ENCODE results near the gene RNU11.
"Not testable (repeated sequence)": the region's sequence is repeated elsewhere in the genome, so short reads cannot be mapped to it uniquely, and the experiment has no call there.

RNU11 gene

DNA sequence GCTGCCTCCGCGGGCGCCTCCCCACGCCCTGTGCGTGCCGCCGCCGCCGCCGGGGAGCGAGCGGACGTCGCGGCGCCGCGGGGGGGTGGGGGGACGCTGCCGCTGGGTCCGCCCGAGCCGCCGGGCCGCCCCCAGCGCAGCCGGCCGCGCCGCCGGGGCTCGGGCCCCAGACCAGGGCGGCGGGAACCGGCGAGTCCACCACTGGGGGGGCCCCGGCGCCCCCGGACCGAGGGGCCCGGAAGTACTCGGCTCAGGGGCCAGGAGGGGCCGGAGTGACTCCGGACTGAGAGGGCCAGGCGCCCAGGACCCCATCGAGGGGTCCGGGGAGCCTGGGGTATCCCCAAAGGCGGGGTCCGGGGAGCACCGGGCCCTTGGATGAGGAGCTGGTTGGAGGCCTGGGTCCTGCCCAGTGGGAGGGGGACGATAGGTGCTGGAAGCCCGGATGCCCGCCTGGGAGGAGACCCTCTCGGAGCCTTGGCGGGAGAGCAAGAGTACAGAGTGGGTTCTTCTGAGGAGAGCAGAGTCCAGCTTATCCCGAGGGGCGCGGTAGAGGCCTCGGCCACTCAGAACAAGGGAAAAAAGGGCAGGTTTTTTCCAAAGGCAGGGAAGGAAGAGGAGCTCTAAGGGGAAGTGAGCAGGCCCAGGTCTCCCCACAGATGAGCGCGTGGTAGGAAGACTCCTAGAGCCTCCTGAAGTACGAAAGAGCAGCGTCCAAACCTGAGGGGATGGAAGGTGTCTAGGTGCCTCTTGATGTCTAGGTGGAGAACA, 20.7 kb downstream of the RNU11 start:
- Histone ChIP-seq H3K27me3 (ENCODE audit: control insufficient read depth in 1 of 2, insufficient read depth in 1 of 2, low read length in 2 of 2) (no peaks in the 10 kb centered on the region), H3K18ac (ENCODE audit: low read depth in 1 of 2, low read length in 2 of 2) (peak overlapping the region; percentile 79 to 81), H2BK120ac (ENCODE audit: low read depth, low read length) (peak overlapping the region; percentile 22), H2BK12ac (ENCODE audit: low read length in 2 of 2) (no peak overlapping the region), H3K4ac (ENCODE audit: low read depth in 1 of 2, low read length in 2 of 2) (peak overlapping the region; percentile 37 to 71), H3K14ac (ENCODE audit: low read length in 2 of 2) (no peak overlapping the region), H3K9ac (ENCODE audit: low read length) (peak overlapping the region; percentile 99), H3K36me3 (ENCODE audit: control insufficient read depth in 1 of 2, insufficient read depth in 2 of 2, low read depth in 1 of 2, low read length in 2 of 2) (no peaks in the 10 kb centered on the region), H2BK15ac (ENCODE audit: low read depth, poor library complexity, severe bottlenecking) (peak overlapping the region; percentile 66), H2AK5ac (ENCODE audit: low read length, severe bottlenecking) (no peak overlapping the region), H3K4me2 (ENCODE audit: low read length, poor library complexity, severe bottlenecking) (peak overlapping the region; percentile 54), H3K79me1 (replicated peaks; ENCODE audit: low read length, poor library complexity, severe bottlenecking) (peaks cover 6% of the 10 kb centered on the region), H3K4me1 (ENCODE audit: control insufficient read depth, insufficient read depth, low read depth, low read length) (peaks cover 6% of the 10 kb centered on the region), H3K4me3 (ENCODE audit: insufficient read depth in 1 of 2, low read depth in 1 of 2, low read length in 2 of 2) (peak overlapping the region; percentile 65 to 94), H3K27ac (ENCODE audit: low read length, poor library complexity, severe bottlenecking) (peak overlapping the region; percentile 82), H2AFZ (ENCODE audit: low read depth, low read length) (no peak overlapping the region), H3K23ac (ENCODE audit: low read length in 2 of 2) (no peak overlapping the region), H2BK5ac (ENCODE audit: low read depth, low read length, poor library complexity, severe bottlenecking) (peak overlapping the region; percentile 77), H3K9me3 (ENCODE audit: control insufficient read depth, low read length) (no peaks in the 10 kb centered on the region), H4K91ac (ENCODE audit: low read length) (no peak overlapping the region), H4K8ac (ENCODE audit: low read length) (no peak overlapping the region)
- peak; percentile 67 for DNase-seq
- WGBS: 2% methylated on average over 40 of the region's 63 CpGs

DNA sequence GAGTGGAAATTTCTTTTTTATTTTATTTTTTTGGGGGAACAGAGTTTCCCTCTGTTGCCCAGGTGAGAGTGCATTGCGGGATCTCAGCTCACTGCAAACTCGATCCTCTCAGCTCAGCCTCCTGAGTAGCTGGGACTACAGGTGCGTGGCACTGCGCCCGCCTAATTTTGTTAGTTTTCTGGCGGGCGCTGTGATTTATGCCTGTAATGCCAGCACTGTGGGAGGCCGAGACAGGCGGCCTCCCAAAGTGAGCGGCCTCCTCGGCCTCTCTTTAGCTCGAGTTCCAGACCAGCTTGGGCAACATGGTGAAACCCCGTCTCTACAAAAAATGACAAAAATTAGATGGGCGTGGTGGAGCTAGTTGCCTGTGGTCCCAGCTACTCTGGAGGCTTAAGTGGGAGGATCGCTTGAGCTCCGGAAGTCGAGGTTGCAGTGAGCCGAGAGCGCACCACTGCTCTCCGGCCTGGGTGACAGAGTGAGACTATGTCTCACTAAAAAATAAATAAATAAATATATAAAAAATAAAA, 22.9 kb downstream of the RNU11 start:
- no peak overlapping the region for H3K18ac ChIP-seq (ENCODE audit: low read depth in 1 of 2, low read length in 2 of 2)
- no peak overlapping the region for H3K23ac ChIP-seq (ENCODE audit: low read length in 2 of 2)
- peaks cover 8% of the 10 kb centered on the region for H3K79me1 ChIP-seq (replicated peaks; ENCODE audit: low read length, poor library complexity, severe bottlenecking)
- no peak overlapping the region for H2AFZ ChIP-seq (ENCODE audit: low read depth, low read length)
- no peak overlapping the region for H4K91ac ChIP-seq (ENCODE audit: low read length)
- no peak overlapping the region for H3K9ac ChIP-seq (ENCODE audit: low read length)
- H3K4me3 ChIP-seq (ENCODE audit: insufficient read depth in 1 of 2, low read depth in 1 of 2, low read length in 2 of 2): no peak overlapping the region
- no peaks in the 10 kb centered on the region for H3K9me3 ChIP-seq (ENCODE audit: control insufficient read depth, low read length)
- DNase-seq: no peak
- H2AK5ac ChIP-seq (ENCODE audit: low read length, severe bottlenecking): no peak overlapping the region
- H2BK12ac ChIP-seq (ENCODE audit: low read length in 2 of 2): peak overlapping the region in 1 of 2 experiments; percentile 6
- H2BK120ac ChIP-seq (ENCODE audit: low read depth, low read length): no peak overlapping the region
- H3K4ac ChIP-seq (ENCODE audit: low read depth in 1 of 2, low read length in 2 of 2): no peak overlapping the region
- H2BK5ac ChIP-seq (ENCODE audit: low read depth, low read length, poor library complexity, severe bottlenecking): no peak overlapping the region
- no peaks in the 10 kb centered on the region for H3K27me3 ChIP-seq (ENCODE audit: control insufficient read depth in 1 of 2, insufficient read depth in 1 of 2, low read length in 2 of 2)
- no peak overlapping the region for H3K27ac ChIP-seq (ENCODE audit: low read length, poor library complexity, severe bottlenecking)
- no peak overlapping the region for H2BK15ac ChIP-seq (ENCODE audit: low read depth, poor library complexity, severe bottlenecking)
- no peak overlapping the region for H4K8ac ChIP-seq (ENCODE audit: low read length)
- 98% methylated on average over 16 of the region's 20 CpGs for WGBS
- no peak overlapping the region for H3K4me2 ChIP-seq (ENCODE audit: low read length, poor library complexity, severe bottlenecking)
- H3K36me3 ChIP-seq (ENCODE audit: control insufficient read depth in 1 of 2, insufficient read depth in 2 of 2, low read depth in 1 of 2, low read length in 2 of 2): no peaks in the 10 kb centered on the region
- H3K4me1 ChIP-seq (ENCODE audit: control insufficient read depth, insufficient read depth, low read depth, low read length): peaks cover 8% of the 10 kb centered on the region
- H3K14ac ChIP-seq (ENCODE audit: low read length in 2 of 2): no peak overlapping the region

DNA sequence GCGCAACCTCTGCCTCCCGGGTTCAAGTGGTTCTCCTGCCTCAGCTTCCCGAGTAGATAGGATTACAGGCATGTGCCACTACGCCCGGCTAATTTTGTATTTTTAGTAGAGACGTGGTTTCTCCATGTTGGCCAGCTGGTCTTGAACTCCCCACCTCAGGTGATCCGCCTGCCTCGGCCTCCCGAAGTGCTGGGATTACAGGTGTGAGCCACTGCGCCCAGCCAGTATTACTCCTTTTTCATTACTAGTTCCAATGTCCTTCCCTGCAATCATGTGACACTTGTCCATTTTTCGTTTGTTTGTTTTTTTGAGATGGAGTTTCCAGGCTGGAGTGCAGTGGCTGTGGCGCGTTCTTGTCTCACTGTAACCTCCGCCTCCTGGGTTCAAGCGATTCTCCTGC, 24.6 kb downstream of the RNU11 start:
- H2BK120ac ChIP-seq (ENCODE audit: low read depth, low read length); H3K27ac ChIP-seq (ENCODE audit: low read length, poor library complexity, severe bottlenecking); H3K9me3 ChIP-seq (ENCODE audit: control insufficient read depth, low read length); H2AK5ac ChIP-seq (ENCODE audit: low read length, severe bottlenecking); H2BK12ac ChIP-seq (ENCODE audit: low read length in 2 of 2); H3K4me3 ChIP-seq (ENCODE audit: insufficient read depth in 1 of 2, low read depth in 1 of 2, low read length in 2 of 2); DNase-seq; H2BK5ac ChIP-seq (ENCODE audit: low read depth, low read length, poor library complexity, severe bottlenecking); H3K4me1 ChIP-seq (ENCODE audit: control insufficient read depth, insufficient read depth, low read depth, low read length); H4K8ac ChIP-seq (ENCODE audit: low read length); H3K27me3 ChIP-seq (ENCODE audit: control insufficient read depth in 1 of 2, insufficient read depth in 1 of 2, low read length in 2 of 2); H3K36me3 ChIP-seq (ENCODE audit: control insufficient read depth in 1 of 2, insufficient read depth in 2 of 2, low read depth in 1 of 2, low read length in 2 of 2); H3K4ac ChIP-seq (ENCODE audit: low read depth in 1 of 2, low read length in 2 of 2); H3K18ac ChIP-seq (ENCODE audit: low read depth in 1 of 2, low read length in 2 of 2); H3K9ac ChIP-seq (ENCODE audit: low read length); H4K91ac ChIP-seq (ENCODE audit: low read length); H2AFZ ChIP-seq (ENCODE audit: low read depth, low read length); H3K4me2 ChIP-seq (ENCODE audit: low read length, poor library complexity, severe bottlenecking); H3K23ac ChIP-seq (ENCODE audit: low read length in 2 of 2); H3K14ac ChIP-seq (ENCODE audit: low read length in 2 of 2); H2BK15ac ChIP-seq (ENCODE audit: low read depth, poor library complexity, severe bottlenecking): not testable (repeated sequence)
- H3K79me1 ChIP-seq (replicated peaks; ENCODE audit: low read length, poor library complexity, severe bottlenecking): peaks cover 10% of the 10 kb centered on the region
- WGBS: 99% methylated on average over 13 of the region's 15 CpGs

DNA sequence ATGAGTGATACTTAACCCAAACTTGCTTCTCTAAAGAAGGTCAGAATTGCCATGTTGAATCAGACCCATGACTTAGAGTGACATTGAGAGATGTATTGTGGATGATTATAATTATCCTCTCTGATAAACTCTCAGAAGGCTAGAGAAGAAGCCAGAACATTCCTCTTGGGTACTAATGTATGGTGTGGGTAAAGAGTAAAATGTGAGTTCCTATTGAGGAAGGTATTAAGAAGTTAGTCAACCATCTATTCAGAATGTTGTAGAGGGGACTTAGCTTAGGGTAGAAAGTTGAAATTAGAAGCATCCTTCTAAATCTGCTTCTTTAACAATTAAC, 27.5 kb downstream of the RNU11 start:
- no peak overlapping the region for H4K91ac ChIP-seq (ENCODE audit: low read length)

More for the DNA sequence above, 27.5 kb downstream of the RNU11 start:
- Histone ChIP-seq H2BK15ac (ENCODE audit: low read depth, poor library complexity, severe bottlenecking) (no peak overlapping the region), H2AFZ (ENCODE audit: low read depth, low read length) (no peak overlapping the region), H2BK12ac (ENCODE audit: low read length in 2 of 2) (no peak overlapping the region), H3K23ac (ENCODE audit: low read length in 2 of 2) (no peak overlapping the region), H3K9ac (ENCODE audit: low read length) (peak overlapping the region; percentile 9), H3K4ac (ENCODE audit: low read depth in 1 of 2, low read length in 2 of 2) (no peak overlapping the region), H3K14ac (ENCODE audit: low read length in 2 of 2) (no peak overlapping the region), H2BK5ac (ENCODE audit: low read depth, low read length, poor library complexity, severe bottlenecking) (no peak overlapping the region), H4K8ac (ENCODE audit: low read length) (no peak overlapping the region), H3K36me3 (ENCODE audit: control insufficient read depth in 1 of 2, insufficient read depth in 2 of 2, low read depth in 1 of 2, low read length in 2 of 2) (peaks cover 0 to under 1% of the 10 kb centered on the region in 2 experiments), H3K4me3 (ENCODE audit: insufficient read depth in 1 of 2, low read depth in 1 of 2, low read length in 2 of 2) (peak overlapping the region in 1 of 2 experiments; percentile 15), H2AK5ac (ENCODE audit: low read length, severe bottlenecking) (no peak overlapping the region), H3K18ac (ENCODE audit: low read depth in 1 of 2, low read length in 2 of 2) (no peak overlapping the region), H3K27me3 (ENCODE audit: control insufficient read depth in 1 of 2, insufficient read depth in 1 of 2, low read length in 2 of 2) (no peaks in the 10 kb centered on the region), H3K9me3 (ENCODE audit: control insufficient read depth, low read length) (no peaks in the 10 kb centered on the region), H3K79me1 (replicated peaks; ENCODE audit: low read length, poor library complexity, severe bottlenecking) (peaks cover 18% of the 10 kb centered on the region), H3K4me1 (ENCODE audit: control insufficient read depth, insufficient read depth, low read depth, low read length) (peaks cover 4% of the 10 kb centered on the region), H3K27ac (ENCODE audit: low read length, poor library complexity, severe bottlenecking) (no peak overlapping the region), H3K4me2 (ENCODE audit: low read length, poor library complexity, severe bottlenecking) (no peak overlapping the region), H2BK120ac (ENCODE audit: low read depth, low read length) (no peak overlapping the region)
- DNase-seq: no peak
